Liver (tissue), 9 donors: ENCODE data around the gene RUNX1. TPM values are rescaled to one million over a fixed set of nuclear protein-coding genes. Genes with fewer than 3 reads are reported as not detected.

Source experiments
- DNase-seq: peaks from one replicate; pipeline ENCODE4 v3.0.0-alpha.2; 2017; ENCODE audit warnings: low spot score
- H3K27ac ChIP-seq, 2 donors: one replicate each; pipeline ENCODE4 v1.7.0; 2013; ENCODE audit warnings: inconsistent platforms in 2 of 2, low read length in 2 of 2, control low read depth in 1 of 2, low read depth in 1 of 2, mild to moderate bottlenecking in 1 of 2
- H3K27me3 ChIP-seq, 4 donors: one replicate each; pipeline versions ENCODE4 v1.6.1 to v1.7.0; 2013; ENCODE audit warnings: low read length in 3 of 4, inconsistent platforms in 1 of 4, mild to moderate bottlenecking in 1 of 4, moderate library complexity in 1 of 4; ENCODE audit not compliant: control insufficient read depth in 4 of 4, insufficient read depth in 4 of 4
- H3K36me3 ChIP-seq, 4 donors: one replicate each; pipeline versions ENCODE4 v1.6.1 to v1.7.0; 2013; ENCODE audit warnings: low read length in 3 of 4, mild to moderate bottlenecking in 3 of 4, low read depth in 1 of 4, moderate library complexity in 1 of 4; ENCODE audit not compliant: control insufficient read depth in 4 of 4, insufficient read depth in 3 of 4
- H3K4me1 ChIP-seq, 4 donors: one replicate each; pipeline versions ENCODE4 v1.6.1 to v1.7.0; 2013; ENCODE audit warnings: low read length in 3 of 4, mild to moderate bottlenecking in 3 of 4, moderate library complexity in 1 of 4; ENCODE audit not compliant: control insufficient read depth in 4 of 4, insufficient read depth in 4 of 4
- H3K4me3 ChIP-seq, 3 donors: one replicate each; pipeline versions ENCODE4 v1.6.1 to v1.7.0; 2013; ENCODE audit warnings: low read length in 3 of 3, control low read depth in 1 of 3, low read depth in 1 of 3, mild to moderate bottlenecking in 1 of 3
- H3K9ac ChIP-seq, 2 donors: one replicate each; pipeline ENCODE4 v1.7.0; 2013; ENCODE audit warnings: low read length in 2 of 2, mild to moderate bottlenecking in 2 of 2, moderate library complexity in 2 of 2, control low read depth in 1 of 2, low read depth in 1 of 2
- H3K9me3 ChIP-seq, 4 donors: one replicate each; pipeline versions ENCODE4 v1.6.1 to v1.7.0; 2013; ENCODE audit warnings: low read length in 3 of 4; ENCODE audit not compliant: control insufficient read depth in 4 of 4
- ATF3 ChIP-seq: IDR thresholded peaks from 2 replicates; pipeline ENCODE4 v1.6.1; 2016; ENCODE audit warnings: antibody characterized with exemption
- CTCF ChIP-seq: fragments of 150-350 bp; IDR thresholded peaks from 2 replicates; pipeline ENCODE4 v1.5.1; 2017; ENCODE audit warnings: improper control_type of control experiment, low read depth, low read length; ENCODE audit not compliant: missing input control
- EGR1 ChIP-seq, 2 donors: IDR thresholded peaks; 2 replicates each; pipeline ENCODE4 v1.6.1; 2016 to 2018; ENCODE audit warnings: antibody characterized with exemption in 2 of 2, low read depth in 2 of 2
- FOXA1 ChIP-seq: IDR thresholded peaks from 2 replicates; pipeline ENCODE4 v1.6.1; 2016; ENCODE audit warnings: antibody characterized with exemption
- FOXA2 ChIP-seq: IDR thresholded peaks from 2 replicates; pipeline ENCODE4 v1.6.1; 2016; ENCODE audit warnings: antibody characterized with exemption
- GABPA ChIP-seq, 2 donors: IDR thresholded peaks in 1 of 2; conservative IDR thresholded peaks in 1 of 2; 2 replicates each; pipeline ENCODE4 v1.6.1; 2016; ENCODE audit warnings: antibody characterized with exemption in 2 of 2, mild to moderate bottlenecking in 1 of 2, moderate library complexity in 1 of 2
- JUND ChIP-seq, 2 donors: IDR thresholded peaks; 2 replicates each; pipeline ENCODE4 v1.6.1; 2016; ENCODE audit warnings: antibody characterized with exemption in 2 of 2
- MAX ChIP-seq: IDR thresholded peaks from 2 replicates; pipeline ENCODE4 v1.6.1; 2016; ENCODE audit warnings: antibody characterized with exemption
- NR2F2 ChIP-seq: IDR thresholded peaks from 2 replicates; pipeline ENCODE4 v1.6.1; 2016; ENCODE audit warnings: antibody characterized with exemption
- RAD21 ChIP-seq, 2 donors: IDR thresholded peaks; 2 replicates each; pipeline ENCODE4 v1.6.1; 2016; ENCODE audit warnings: antibody characterized with exemption in 2 of 2, mild to moderate bottlenecking in 2 of 2
- REST ChIP-seq: IDR thresholded peaks from 2 replicates; pipeline ENCODE4 v1.6.1; 2016; ENCODE audit warnings: antibody characterized with exemption, mild to moderate bottlenecking
- RXRA ChIP-seq, 2 donors: IDR thresholded peaks; 2 replicates each; pipeline ENCODE4 v1.6.1; 2017 to 2018; ENCODE audit warnings: antibody characterized with exemption in 2 of 2, mild to moderate bottlenecking in 1 of 2
- SP1 ChIP-seq: IDR thresholded peaks from 2 replicates; pipeline ENCODE4 v1.6.1; 2018; ENCODE audit warnings: antibody characterized with exemption, mild to moderate bottlenecking
- TAF1 ChIP-seq: conservative IDR thresholded peaks from 2 replicates; pipeline ENCODE4 v1.6.1; 2016; ENCODE audit warnings: antibody characterized with exemption, mild to moderate bottlenecking
- YY1 ChIP-seq: IDR thresholded peaks from 2 replicates; pipeline ENCODE4 v1.6.1; 2016; ENCODE audit warnings: antibody characterized with exemption, mild to moderate bottlenecking
- ZBTB33 ChIP-seq: IDR thresholded peaks from 2 replicates; pipeline ENCODE4 v1.6.1; 2016; ENCODE audit warnings: antibody characterized with exemption
- WGBS: extraction: QIAGEN DNeasy Blood & Tissue Kit; methylation state at CpG from one replicate; pipeline ENCODE4 v1.1.7; 2013; 5-methylcytosine and 5-hydroxymethylcytosine counted together
- polyA plus RNA-seq, 2 donors: library from polyadenylated mRNA; stranded (reverse) in 1 of 2; unstranded in 1 of 2; fragments of 200-250 nt in 1 of 2; fragments of >200 nt in 1 of 2; fragmentation: Nextera tagmentation in 1 of 2; extraction: Ambion mirVana in 1 of 2; gene quantifications; one replicate each; pipeline versions ENCODE4 v1.2.1 to v1.2.3, GENCODE V29; 2013 to 2015
- total RNA-seq, 2 donors: library from RNA; depleted of rRNA; stranded (reverse); fragments of >200 nt; gene quantifications; one replicate each; pipeline ENCODE4 v1.2.3, GENCODE V29; 2014
- donor health status: healthy.
- donor health status: healthy.
- donor health status: healthy.
- donor health status: healthy.
- donor health status: healthy.

RUNX1 gene
- total and polyA plus RNA-seq, 4 donors: 0.98 to 7.2 (median 3.1) TPM

GRCh38 chr21:34774750-34775149, 274.4 kb downstream of the RUNX1 start:
- no peaks in the 10 kb centered on the region for H3K36me3 ChIP-seq
- TF ChIP-seq JUND (IDR thresholded peaks at IDR 0.05) (no peak), ZBTB33 (no peak), REST (no peak), FOXA1 (no peak), NR2F2 (no peak), ATF3 (no peak), TAF1 (no peak), RAD21 (IDR thresholded peaks at IDR 0.05) (no peak), GABPA (IDR thresholded peaks at IDR 0.05 in 1 of 2, conservative IDR thresholded peaks at IDR 0.05 in 1 of 2) (no peak), RXRA (IDR thresholded peaks at IDR 0.05) (no peak), CTCF (no peak)
- no peaks in the 10 kb centered on the region for H3K27me3 ChIP-seq
- DNase-seq: no peak
- H3K27ac ChIP-seq: no peak overlapping the region
- H3K9ac ChIP-seq: no peak overlapping the region
- 49% methylated on average over 2 of the region's 2 CpGs for WGBS
- no peaks in the 10 kb centered on the region for H3K4me1 ChIP-seq
- no peak overlapping the region for H3K4me3 ChIP-seq
- H3K9me3 ChIP-seq: no peaks in the 10 kb centered on the region

- Histone ChIP-seq H3K27ac (no peak overlapping the region), H3K36me3 (no peaks in the 10 kb centered on the region), H3K4me1 (no peaks in the 10 kb centered on the region), H3K9ac (no peak overlapping the region), H3K27me3 (no peaks in the 10 kb centered on the region), H3K4me3 (no peak overlapping the region), H3K9me3 (no peaks in the 10 kb centered on the region)
- no peak for DNase-seq
- TF ChIP-seq CTCF (no peak), RXRA (IDR thresholded peaks at IDR 0.05) (no peak), RAD21 (IDR thresholded peaks at IDR 0.05) (no peak), REST (no peak), JUND (IDR thresholded peaks at IDR 0.05) (no peak), SP1 (no peak), YY1 (no peak), EGR1 (IDR thresholded peaks at IDR 0.05; ENCODE audit: low read depth in 2 of 2) (no peak), MAX (no peak), NR2F2 (no peak), FOXA2 (no peak), ATF3 (no peak), FOXA1 (no peak)
- 75% methylated on average over 6 of the region's 6 CpGs for WGBS
Observed at GRCh38 chr21:34771512-34772028, 277.5 kb downstream of the RUNX1 start.
